ENCODE results near the gene HNRNPL. TPM values are rescaled to one million over a fixed set of nuclear protein-coding genes. Genes with fewer than 3 reads are reported as not detected.

The HNRNPL gene
- total and polyA plus RNA-seq, 9 of the 15 experiments (the other 6 are each of a cell fraction or from before 2014, with no cell fraction given): 39.5 to 610 (median 299) TPM

DNA sequence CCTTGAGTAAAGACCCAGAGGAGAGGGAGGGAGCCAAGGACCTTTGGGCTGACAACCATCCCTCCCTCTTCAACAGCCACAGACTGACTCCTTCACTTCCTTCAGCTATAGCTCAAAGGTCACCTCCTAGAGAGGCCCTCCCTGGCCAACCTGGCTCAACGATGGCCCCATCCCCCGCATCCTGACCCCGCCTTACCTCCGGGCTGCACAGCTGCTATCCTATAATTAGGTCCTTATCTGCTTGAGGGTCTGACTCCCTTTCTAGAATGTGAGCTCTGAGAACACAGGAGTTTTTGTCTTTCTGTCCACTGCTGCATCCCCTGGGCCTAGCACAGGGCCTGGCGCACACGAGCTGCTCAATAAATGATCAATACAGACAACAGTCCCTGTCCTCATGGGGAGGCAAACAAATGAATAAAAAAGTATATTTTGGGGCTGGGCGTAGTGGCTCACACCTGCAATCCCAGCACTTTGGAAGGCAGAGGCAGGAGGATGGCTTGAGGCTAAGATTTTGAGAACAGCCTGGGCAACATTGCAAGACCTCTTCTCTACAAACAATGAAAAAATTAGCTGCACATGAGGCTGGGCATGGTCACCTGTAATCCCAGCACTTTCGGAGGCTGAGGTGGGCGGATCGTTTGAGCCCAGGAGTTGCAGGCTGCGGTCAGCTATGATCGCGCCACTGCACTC, 30.4 kb downstream of the HNRNPL start (continued):
- TF ChIP-seq E2F1 (CRISPR knock-in tag; IDR thresholded peaks at IDR 0.05) (no peak), NFXL1 (CRISPR knock-in tag; IDR thresholded peaks at IDR 0.05) (no peak), ZNF263 (CRISPR knock-in tag; IDR thresholded peaks at IDR 0.05; ENCODE audit: borderline replicate concordance) (no peak), E2F6 (IDR thresholded peaks at IDR 0.05; ENCODE audit: borderline replicate concordance in 1 of 2, extremely low read depth in 1 of 2, insufficient read depth in 1 of 2, insufficient read length in 1 of 2, low read depth in 1 of 2, low read length in 1 of 2, poor library complexity in 1 of 2, severe bottlenecking in 1 of 2) (no peak), TSHZ1 (CRISPR knock-in tag; IDR thresholded peaks at IDR 0.05) (no peak), TCF15 (CRISPR knock-in tag; IDR thresholded peaks at IDR 0.05) (no peak), SFPQ (IDR thresholded peaks at IDR 0.05; ENCODE audit: low read depth, low read length) (no peak), IRF9 (tag; IDR thresholded peaks at IDR 0.05) (no peak), PATZ1 (CRISPR knock-in tag; IDR thresholded peaks at IDR 0.05; ENCODE audit: borderline replicate concordance) (no peak)
- TF ChIP-seq, protein P1, sequence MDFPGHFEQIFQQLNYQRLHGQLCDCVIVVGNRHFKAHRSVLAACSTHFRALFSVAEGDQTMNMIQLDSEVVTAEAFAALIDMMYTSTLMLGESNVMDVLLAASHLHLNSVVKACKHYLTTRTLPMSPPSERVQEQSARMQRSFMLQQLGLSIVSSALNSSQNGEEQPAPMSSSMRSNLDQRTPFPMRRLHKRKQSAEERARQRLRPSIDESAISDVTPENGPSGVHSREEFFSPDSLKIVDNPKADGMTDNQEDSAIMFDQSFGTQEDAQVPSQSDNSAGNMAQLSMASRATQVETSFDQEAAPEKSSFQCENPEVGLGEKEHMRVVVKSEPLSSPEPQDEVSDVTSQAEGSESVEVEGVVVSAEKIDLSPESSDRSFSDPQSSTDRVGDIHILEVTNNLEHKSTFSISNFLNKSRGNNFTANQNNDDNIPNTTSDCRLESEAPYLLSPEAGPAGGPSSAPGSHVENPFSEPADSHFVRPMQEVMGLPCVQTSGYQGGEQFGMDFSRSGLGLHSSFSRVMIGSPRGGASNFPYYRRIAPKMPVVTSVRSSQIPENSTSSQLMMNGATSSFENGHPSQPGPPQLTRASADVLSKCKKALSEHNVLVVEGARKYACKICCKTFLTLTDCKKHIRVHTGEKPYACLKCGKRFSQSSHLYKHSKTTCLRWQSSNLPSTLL (IDR thresholded peaks at IDR 0.05): no peak
